Thyroid gland (tissue), 4 donors: ENCODE data around the gene FMO2. TPM values are rescaled to one million over a fixed set of nuclear protein-coding genes. Genes with fewer than 3 reads are reported as not detected.

Experiments
- DNase-seq, 2 donors: peaks; one replicate each; pipeline ENCODE4 v3.0.0-alpha.2; 2019
- H3K27ac ChIP-seq, 3 donors: fragments of 200-600 bp; sonication (generic); 1 replicate in 2 of 3; 2 replicates in 1 of 3; pipeline ENCODE4 v1.5.1; 2016 to 2019; ENCODE audit warnings: mild to moderate bottlenecking in 1 of 3, moderate library complexity in 1 of 3
- H3K27me3 ChIP-seq: fragments of 200-600 bp; sonication (generic); one replicate; pipeline ENCODE4 v1.5.1; 2019
- H3K36me3 ChIP-seq, 2 donors: fragments of 200-600 bp; sonication (generic); one replicate each; pipeline ENCODE4 v1.5.1; 2016 to 2019
- H3K4me1 ChIP-seq, 2 donors: fragments of 200-600 bp; sonication (generic); one replicate each; pipeline ENCODE4 v1.5.1; 2017 to 2019
- H3K4me3 ChIP-seq, 3 donors: fragments of 200-600 bp; sonication (generic); replicated peaks in 1 of 3; 1 replicate in 2 of 3; 2 replicates in 1 of 3; pipeline ENCODE4 v1.5.1; 2016; ENCODE audit warnings: mild to moderate bottlenecking in 1 of 3
- H3K9me3 ChIP-seq: fragments of 200-600 bp; sonication (generic); one replicate; pipeline ENCODE4 v1.5.1; 2017
- CTCF ChIP-seq, 6 experiments: fragments of 200-600 bp in 3 of 6; fragments of 450-650 bp in 3 of 6; sonication (generic) in 3 of 6; IDR thresholded peaks; one replicate each; pipeline ENCODE4 v1.5.1; 2016 to 2019; ENCODE audit warnings: antibody characterized with exemption in 6 of 6, mild to moderate bottlenecking in 2 of 6, inconsistent platforms in 1 of 6, moderate library complexity in 1 of 6
- POLR2A ChIP-seq, 2 donors: fragments of 450-650 bp; IDR thresholded peaks; one replicate each; pipeline ENCODE4 v1.6.1; 2017; ENCODE audit warnings: antibody characterized with exemption in 2 of 2, mild to moderate bottlenecking in 2 of 2, moderate library complexity in 1 of 2
- WGBS, 2 donors: methylation state at CpG; one replicate each; pipeline ENCODE4 v1.1.5; 2017; 5-methylcytosine and 5-hydroxymethylcytosine counted together
- intact Hi-C: fragments of 100-400 bp; cut with DNase I; formaldehyde crosslinking; loops from one replicate; pipeline ENCODE4 v1.15.1; 2023
- small RNA-seq: library from RNA; depleted of rRNA; stranded (forward); fragments of <200 nt; gene quantifications from one replicate; pipeline ENCODE3, GENCODE V24; 2016
- total RNA-seq, 4 donors: library from RNA; depleted of rRNA; stranded (reverse); fragments of >200 nt; gene quantifications; one replicate each; pipeline ENCODE4 v1.2.3, GENCODE V29; 2016

Gene FMO2
- total RNA-seq, 4 donors from 2014 or later: 13.8 to 128 (median 14.5) TPM

DNA sequence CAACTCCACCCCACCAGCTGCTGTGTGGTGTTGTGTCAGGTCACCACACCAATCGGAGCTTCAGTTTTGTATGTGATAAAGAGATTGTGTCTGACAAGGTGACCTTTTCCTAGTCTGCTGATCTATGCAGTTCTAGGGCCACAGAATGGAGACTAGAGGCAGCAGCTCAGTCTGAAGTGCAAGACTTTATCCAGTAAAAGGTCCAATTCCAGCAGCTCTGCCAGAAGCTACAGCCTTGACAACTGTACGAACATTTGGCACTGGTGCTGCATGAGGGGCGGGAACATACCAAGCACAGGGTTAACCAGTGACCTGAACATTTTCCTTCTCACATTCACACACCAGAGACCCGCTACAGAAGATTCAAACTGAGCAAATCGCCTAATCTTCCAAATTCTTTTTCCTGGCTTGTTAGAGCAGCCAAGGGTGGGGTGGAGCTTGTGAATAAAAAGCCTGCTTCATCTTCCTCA is 72.5 kb downstream of the FMO2 start:
- intact Hi-C loops: no loop called here
- Histone ChIP-seq H3K27ac (no peak overlapping the region), H3K36me3 (no peaks in the 10 kb centered on the region), H3K4me3 (no peak overlapping the region), H3K9me3 (no peaks in the 10 kb centered on the region), H3K27me3 (no peaks in the 10 kb centered on the region), H3K4me1 (no peaks in the 10 kb centered on the region)
- 64 to 68% methylated on average over 4 to 5 of the region's 5 CpGs for whole genome bisulfite sequencing, 2 donors
- no peak for DNase-seq
- TF ChIP-seq CTCF (IDR thresholded peaks at IDR 0.05) (no peak), POLR2A (IDR thresholded peaks at IDR 0.05) (no peak)

DNA sequence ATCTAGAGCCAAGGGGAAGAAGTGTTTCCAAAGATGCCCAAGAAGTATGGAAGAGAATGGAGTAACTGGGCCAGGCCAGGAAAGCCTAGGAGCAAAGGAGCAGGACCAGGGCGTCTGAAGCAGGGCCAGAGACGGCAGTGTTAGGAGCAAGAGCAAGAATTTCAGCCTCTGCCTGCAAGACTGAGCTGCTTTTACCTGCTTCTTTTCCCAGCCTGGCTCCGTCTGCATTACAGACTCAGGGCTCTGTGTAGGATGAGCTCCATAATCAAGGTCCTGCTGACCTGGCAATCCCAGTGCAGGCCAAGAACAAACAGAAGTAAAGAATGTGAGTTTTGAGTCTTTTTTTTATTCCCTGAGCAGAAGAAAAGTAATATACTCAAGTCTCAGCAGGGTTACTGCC is 73.3 kb downstream of the FMO2 start:
- no peak for DNase-seq
- Histone ChIP-seq H3K27ac (no peak overlapping the region), H3K9me3 (no peaks in the 10 kb centered on the region), H3K4me1 (no peaks in the 10 kb centered on the region), H3K4me3 (no peak overlapping the region), H3K36me3 (no peaks in the 10 kb centered on the region), H3K27me3 (no peaks in the 10 kb centered on the region)
- TF ChIP-seq POLR2A (IDR thresholded peaks at IDR 0.05): no peak
- TF ChIP-seq CTCF (IDR thresholded peaks at IDR 0.05): no peak
- 76 to 83% methylated on average over 3 of the region's 3 CpGs for WGBS, 2 donors
- intact Hi-C loops: no loop called here

DNA sequence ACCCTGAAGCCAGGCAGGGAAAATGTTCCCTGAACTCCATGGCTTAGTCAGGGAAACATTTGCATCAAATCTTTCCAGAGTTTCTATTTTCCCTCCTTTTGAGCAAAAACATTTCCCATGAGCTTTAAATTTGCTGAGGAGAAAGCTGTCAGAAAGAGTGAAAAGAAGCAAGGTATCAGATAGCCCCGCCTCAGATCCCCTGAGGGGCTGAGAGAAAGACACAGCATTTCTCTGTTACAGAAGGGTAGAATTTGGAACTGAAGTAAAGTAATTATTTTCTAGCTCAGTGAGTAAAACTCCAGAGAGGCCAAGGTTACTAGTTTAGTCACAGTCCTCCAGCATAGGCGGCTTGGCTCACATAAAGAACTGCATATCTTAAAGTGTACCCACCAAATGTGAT is 73.8 kb downstream of the FMO2 start:
- no peaks in the 10 kb centered on the region for H3K27me3 ChIP-seq
- H3K4me1 ChIP-seq: no peaks in the 10 kb centered on the region
- H3K9me3 ChIP-seq: no peaks in the 10 kb centered on the region
- WGBS, 2 donors: 66 to 67% methylated on average over 2 of the region's 2 CpGs
- TF ChIP-seq POLR2A (IDR thresholded peaks at IDR 0.05) (no peak), CTCF (IDR thresholded peaks at IDR 0.05) (no peak)
- H3K4me3 ChIP-seq: no peak overlapping the region
- intact Hi-C loops: no loop called here
- H3K36me3 ChIP-seq: no peaks in the 10 kb centered on the region
- no peak for DNase-seq
- no peak overlapping the region for H3K27ac ChIP-seq

Small RNA genes lying within 50 kb of the gene (small RNA-seq; reads per million reads assigned to genes)
- gene RF00019: not detected

Other genes with a start within 250 kb of the FMO2 start
- gene MROH9, start 249.8 kb upstream of the FMO2 start, total RNA-seq: under 1 TPM in 2 of 4 donors, not detected in 2; 0.11 to 0.40 TPM
- 1 to 10 TPM in 3 of 4 donors, under 1 TPM in 1; 0.39 to 9.1 (median 1.5) TPM for gene FMO3, start 94.4 kb upstream of the FMO2 start, total RNA-seq
- 1 to 10 TPM in 3 of 4 donors, under 1 TPM in 1; 0.81 to 6.9 (median 2.9) TPM for gene FMO1, start 63.2 kb downstream of the FMO2 start, total RNA-seq
- 1 to 10 TPM; 4.6 to 7.3 (median 6.5) TPM for gene FMO4, start 128.9 kb downstream of the FMO2 start, total RNA-seq